ENCODE results near the gene LRRC8C. TPM values are rescaled to one million over a fixed set of nuclear protein-coding genes. Genes with fewer than 3 reads are reported as not detected.

LRRC8C gene
- total and polyA plus RNA-seq, 10 of the 15 experiments (the other 5 are each of a cell fraction or from before 2014, with no cell fraction given), result 2.3 to 16.3 (median 10.8) TPM

GRCh38 chr1:89711140-89711778 lies 78.3 kb downstream of the LRRC8C start:
- ChIA-PET RAD21 (ENCODE audit: unreplicated experiment) (interaction anchor here (1.1 kb wide), 1 partner anchor 9 kb away, joined by 4 read pairs; no protein-coding TSS in a partner anchor), POLR2A (interaction anchor here (0.7 kb wide), 1 partner anchor 15 kb away, joined by 3 read pairs; no protein-coding TSS in a partner anchor), SMC1A (ENCODE audit: uncharacterized antibody, unreplicated experiment) (interaction anchor here (0.8 to 1.9 kb wide), 4 partner anchors 8 to 52 kb away, joined by 3 to 4 read pairs (median 4); no protein-coding TSS in a partner anchor), CTCF (interaction anchor here (1.4 kb wide), 1 partner anchor 12 kb away, joined by 4 read pairs; no protein-coding TSS in a partner anchor)
- BruUV-seq (replicated peaks), result no TSS peak
- TF ChIP-seq ASH2L (IDR thresholded peaks at IDR 0.05; ENCODE audit: borderline replicate concordance, low read depth) (no peak), CBX3 (IDR thresholded peaks at IDR 0.05; ENCODE audit: borderline replicate concordance, low read depth) (no peak), ZNF207 (IDR thresholded peaks at IDR 0.05; ENCODE audit: borderline replicate concordance) (no peak)
- Histone ChIP-seq H3K4me2 (ENCODE audit: control insufficient read depth, insufficient read depth) (no peak overlapping the region), H3K27me3 (replicated peaks in 1 of 2; ENCODE audit: control insufficient read depth in 2 of 2, insufficient read depth in 2 of 2, low read length in 1 of 2) (no peaks in the 10 kb centered on the region), H2AFZ (ENCODE audit: control insufficient read depth, low read depth, low read length) (no peak overlapping the region), H3K9me3 (replicated peaks; ENCODE audit: control insufficient read depth, insufficient read depth, low read length) (no peaks in the 10 kb centered on the region), H3K4me1 (ENCODE audit: control insufficient read depth, insufficient read depth, low read length) (peaks cover 12% of the 10 kb centered on the region), H3K9ac (ENCODE audit: control insufficient read depth, insufficient read depth, low read length) (no peak overlapping the region), H3K4me3 (no peak overlapping the region), H3K36me3 (ENCODE audit: control insufficient read depth in 2 of 2, insufficient read depth in 2 of 2, low read length in 1 of 2) (peaks cover 0 to 6% of the 10 kb centered on the region in 2 experiments; a peak in 2 of 4 replicates), H4K20me1 (ENCODE audit: control insufficient read depth, insufficient read depth) (no peaks in the 10 kb centered on the region), H3K27ac (ENCODE audit: control insufficient read depth, insufficient read depth) (no peak overlapping the region), H3K79me2 (ENCODE audit: control insufficient read depth, insufficient read depth, low read length) (no peaks in the 10 kb centered on the region)
- FAIRE-seq (no peak), ATAC-seq (no peak), DNase-seq (ENCODE audit: low read depth, low spot score) (no peak)
- intact Hi-C loops (cut with micrococcal nuclease; ENCODE audit: unreplicated experiment) (no loop called here), in situ Hi-C loops (cut with MboI) (no loop called here)
- WGBS (ENCODE audit: insufficient coverage, insufficient replicate concordance, low lambda C conversion rate, missing lambda C conversion rate), result 51% methylated on average over 5 of the region's 5 CpGs

GRCh38 chr1:89712420-89712819 lies 79.5 kb downstream of the LRRC8C start:
- Histone ChIP-seq H3K4me3 (no peak overlapping the region), H3K79me2 (ENCODE audit: control insufficient read depth, insufficient read depth, low read length) (no peaks in the 10 kb centered on the region), H4K20me1 (ENCODE audit: control insufficient read depth, insufficient read depth) (no peaks in the 10 kb centered on the region), H3K4me1 (ENCODE audit: control insufficient read depth, insufficient read depth, low read length) (peaks cover 1% of the 10 kb centered on the region), H3K27ac (ENCODE audit: control insufficient read depth, insufficient read depth) (no peak overlapping the region), H3K36me3 (ENCODE audit: control insufficient read depth in 2 of 2, insufficient read depth in 2 of 2, low read length in 1 of 2) (peaks cover 0 to 7% of the 10 kb centered on the region in 2 experiments; a peak in 2 of 4 replicates), H3K4me2 (ENCODE audit: control insufficient read depth, insufficient read depth) (no peak overlapping the region), H2AFZ (ENCODE audit: control insufficient read depth, low read depth, low read length) (no peak overlapping the region), H3K9me3 (replicated peaks; ENCODE audit: control insufficient read depth, insufficient read depth, low read length) (no peaks in the 10 kb centered on the region), H3K27me3 (replicated peaks in 1 of 2; ENCODE audit: control insufficient read depth in 2 of 2, insufficient read depth in 2 of 2, low read length in 1 of 2) (no peaks in the 10 kb centered on the region), H3K9ac (ENCODE audit: control insufficient read depth, insufficient read depth, low read length) (no peak overlapping the region)
- in situ Hi-C loops (cut with MboI), result no loop called here
- intact Hi-C loops (cut with micrococcal nuclease; ENCODE audit: unreplicated experiment), result no loop called here
- DNase-seq (ENCODE audit: low read depth, low spot score) (no peak), FAIRE-seq (no peak), ATAC-seq (no peak)
- ChIA-PET POLR2A (no interaction called here), RAD21 (ENCODE audit: unreplicated experiment) (no interaction called here), SMC1A (ENCODE audit: uncharacterized antibody, unreplicated experiment) (interaction anchor here (1.0 to 1.9 kb wide), 3 partner anchors 17 to 77 kb away, joined by 3 to 4 read pairs (median 3); no protein-coding TSS in a partner anchor), CTCF (interaction anchor here (1.4 kb wide), 1 partner anchor 14 kb away, joined by 4 read pairs; no protein-coding TSS in a partner anchor)
- TF ChIP-seq MYC (IDR thresholded peaks at IDR 0.05; ENCODE audit: insufficient read depth, insufficient read length, insufficient replicate concordance, low read length, severe bottlenecking) (no peak), CHD4 (IDR thresholded peaks at IDR 0.05) (no peak), SIX5 (IDR thresholded peaks at IDR 0.05; ENCODE audit: low read depth, low read length, severe bottlenecking) (no peak), ZNF207 (IDR thresholded peaks at IDR 0.05; ENCODE audit: borderline replicate concordance) (no peak), HDGF (IDR thresholded peaks at IDR 0.05) (no peak), BRCA1 (IDR thresholded peaks at IDR 0.05; ENCODE audit: low read depth, low read length) (no peak)
- BruUV-seq (replicated peaks), result no TSS peak
- WGBS (ENCODE audit: insufficient coverage, insufficient replicate concordance, low lambda C conversion rate, missing lambda C conversion rate), result 89% methylated on average over 3 of the region's 3 CpGs
